ENCODE data around the gene CDC42BPB.

- TF ChIP-seq POLR2AphosphoS5 (IDR thresholded peaks at IDR 0.05; ENCODE audit: low read depth, low read length), result no peak
- no peak for TF ChIP-seq POLR2A (IDR thresholded peaks at IDR 0.05; ENCODE audit: low read depth, low read length)
- no peak for TF ChIP-seq TAF1 (IDR thresholded peaks at IDR 0.05; ENCODE audit: low read depth, low read length)
- no peak for TF ChIP-seq POU2F2 (IDR thresholded peaks at IDR 0.05; ENCODE audit: low read depth, low read length)
These were observed 100.1 kb downstream of the CDC42BPB start for GRCh38 chr14:102957222-102957621.
